ENCODE results near the gene AMH.

Gene AMH

GRCh38 chr19:2221918-2222317 lies 27.2 kb upstream of the AMH start:
- no peak for DNase-seq

- no peak for DNase-seq
These were observed 25.7 kb upstream of the AMH start for GRCh38 chr19:2223391-2223790.

DNA sequence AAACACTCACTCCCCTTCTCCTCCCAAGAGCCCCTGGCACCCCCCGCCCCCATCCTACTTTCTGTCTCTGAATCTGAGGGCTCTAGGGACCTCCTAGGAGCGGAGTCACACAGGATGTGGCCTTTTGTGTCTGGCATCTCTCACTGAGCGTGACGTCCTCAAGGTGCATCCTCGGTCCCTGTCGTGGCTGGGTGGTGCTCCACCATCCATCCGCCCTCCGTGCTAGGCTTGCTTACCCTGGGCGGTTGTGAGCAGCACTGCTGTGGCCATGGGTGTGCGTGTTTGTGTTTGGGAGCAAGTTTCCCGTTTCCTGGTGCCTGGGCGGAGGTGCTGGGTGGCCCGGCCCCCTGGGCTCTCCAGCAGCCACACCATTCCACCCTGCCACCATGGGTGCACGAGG lies 25.2 kb upstream of the AMH start:
- no peak for DNase-seq

GRCh38 chr19:2224754-2225349 lies 24.3 kb upstream of the AMH start:
- DNase-seq: no peak

DNA sequence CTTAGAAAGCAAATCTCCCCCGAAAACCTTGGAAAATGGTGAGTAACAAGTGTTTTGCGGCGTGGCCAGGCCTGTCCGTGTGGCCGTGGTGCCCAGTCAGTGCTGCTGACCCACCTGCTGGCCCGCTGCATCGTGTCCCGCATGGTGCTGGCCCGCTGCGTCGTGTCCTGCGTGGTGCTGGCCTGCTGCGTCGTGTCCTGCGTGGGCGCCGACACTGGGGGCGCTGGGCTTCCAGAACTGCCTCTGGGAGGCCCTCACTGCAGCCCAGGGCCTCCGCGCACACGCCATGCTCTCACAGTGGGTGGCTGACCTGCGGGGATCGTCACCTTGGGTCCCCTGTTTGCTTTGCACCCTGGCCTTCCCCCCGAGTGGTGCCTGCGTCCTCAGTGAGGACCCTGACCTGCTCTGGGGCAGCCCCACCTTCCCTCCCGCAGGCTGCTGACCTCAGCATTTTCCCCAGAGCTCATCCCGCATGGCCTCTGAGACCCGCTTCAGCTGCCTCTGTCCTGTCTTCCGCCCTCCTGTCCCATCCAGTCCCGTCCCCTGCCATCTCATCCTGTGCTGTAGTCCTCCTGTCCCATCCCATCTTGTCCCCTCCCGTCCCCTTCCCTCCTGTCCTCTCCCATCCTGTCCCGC lies 23.6 kb upstream of the AMH start:
- DNase-seq: no peak

DNA sequence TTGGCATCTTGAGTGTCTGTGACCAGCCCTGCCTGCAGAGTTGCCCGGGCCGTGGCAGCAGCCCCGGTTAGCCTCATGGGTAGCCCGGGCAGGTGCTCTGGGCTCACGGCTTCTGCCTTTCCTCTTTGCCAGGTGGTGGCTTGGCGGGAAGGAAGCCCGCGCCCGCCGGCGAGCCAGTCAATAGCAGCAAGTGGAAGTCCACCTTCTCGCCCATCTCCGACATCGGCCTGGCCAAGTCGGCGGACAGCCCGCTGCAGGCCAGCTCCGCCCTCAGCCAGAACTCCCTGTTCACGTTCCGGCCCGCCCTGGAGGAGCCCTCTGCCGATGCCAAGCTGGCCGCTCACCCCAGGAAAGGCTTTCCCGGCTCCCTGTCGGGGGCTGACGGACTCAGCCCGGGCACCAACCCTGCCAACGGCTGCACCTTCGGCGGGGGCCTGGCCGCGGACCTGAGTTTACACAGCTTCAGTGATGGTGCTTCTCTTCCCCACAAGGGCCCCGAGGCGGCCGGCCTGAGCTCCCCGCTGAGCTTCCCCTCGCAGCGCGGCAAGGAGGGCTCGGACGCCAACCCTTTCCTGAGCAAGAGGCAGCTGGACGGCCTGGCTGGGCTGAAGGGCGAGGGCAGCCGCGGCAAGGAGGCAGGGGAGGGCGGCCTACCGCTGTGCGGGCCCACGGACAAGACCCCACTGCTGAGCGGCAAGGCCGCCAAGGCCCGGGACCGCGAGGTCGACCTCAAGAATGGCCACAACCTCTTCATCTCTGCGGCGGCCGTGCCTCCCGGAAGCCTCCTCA lies 22.9 kb upstream of the AMH start:
- DNase-seq: no peak

GRCh38 chr19:2226840-2227360 lies 22.2 kb upstream of the AMH start:
- no peak for DNase-seq

DNA sequence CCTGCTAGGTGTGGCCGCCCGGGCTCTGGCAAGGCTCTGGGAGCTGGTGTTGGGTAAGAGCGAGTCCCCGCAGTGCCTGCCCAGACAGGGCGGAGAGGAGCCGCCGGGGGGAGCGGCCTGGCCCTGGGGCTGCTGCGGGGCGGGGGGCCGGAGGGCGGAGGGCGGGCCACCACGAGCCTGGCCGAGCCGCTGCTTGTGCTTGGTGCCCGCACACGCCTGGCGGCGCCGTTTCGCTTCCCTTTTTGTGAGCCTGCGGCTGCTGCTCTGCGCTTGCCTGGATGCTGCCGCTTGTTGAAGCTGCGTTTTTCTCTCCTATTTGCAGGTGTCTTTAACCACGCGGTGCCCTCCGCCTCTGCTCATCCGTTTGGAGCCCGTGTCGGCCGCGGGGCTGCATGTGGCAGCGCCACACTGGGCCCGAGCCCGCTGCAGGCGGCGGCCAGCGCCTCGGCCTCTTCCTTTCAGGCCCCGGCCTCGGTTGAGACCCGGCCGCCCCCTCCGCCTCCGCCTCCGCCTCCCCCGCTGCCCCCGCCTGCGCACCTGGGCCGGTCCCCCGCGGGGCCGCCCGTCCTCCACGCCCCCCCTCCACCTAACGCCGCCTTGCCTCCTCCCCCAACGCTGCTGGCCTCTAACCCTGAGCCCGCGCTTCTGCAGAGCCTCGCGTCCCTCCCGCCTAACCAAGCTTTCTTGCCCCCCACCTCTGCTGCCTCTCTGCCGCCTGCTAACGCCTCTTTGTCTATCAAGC lies 21.5 kb upstream of the AMH start:
- DNase-seq: no peak

GRCh38 chr19:2228157-2229030 lies 20.7 kb upstream of the AMH start:
- no peak for DNase-seq

DNA sequence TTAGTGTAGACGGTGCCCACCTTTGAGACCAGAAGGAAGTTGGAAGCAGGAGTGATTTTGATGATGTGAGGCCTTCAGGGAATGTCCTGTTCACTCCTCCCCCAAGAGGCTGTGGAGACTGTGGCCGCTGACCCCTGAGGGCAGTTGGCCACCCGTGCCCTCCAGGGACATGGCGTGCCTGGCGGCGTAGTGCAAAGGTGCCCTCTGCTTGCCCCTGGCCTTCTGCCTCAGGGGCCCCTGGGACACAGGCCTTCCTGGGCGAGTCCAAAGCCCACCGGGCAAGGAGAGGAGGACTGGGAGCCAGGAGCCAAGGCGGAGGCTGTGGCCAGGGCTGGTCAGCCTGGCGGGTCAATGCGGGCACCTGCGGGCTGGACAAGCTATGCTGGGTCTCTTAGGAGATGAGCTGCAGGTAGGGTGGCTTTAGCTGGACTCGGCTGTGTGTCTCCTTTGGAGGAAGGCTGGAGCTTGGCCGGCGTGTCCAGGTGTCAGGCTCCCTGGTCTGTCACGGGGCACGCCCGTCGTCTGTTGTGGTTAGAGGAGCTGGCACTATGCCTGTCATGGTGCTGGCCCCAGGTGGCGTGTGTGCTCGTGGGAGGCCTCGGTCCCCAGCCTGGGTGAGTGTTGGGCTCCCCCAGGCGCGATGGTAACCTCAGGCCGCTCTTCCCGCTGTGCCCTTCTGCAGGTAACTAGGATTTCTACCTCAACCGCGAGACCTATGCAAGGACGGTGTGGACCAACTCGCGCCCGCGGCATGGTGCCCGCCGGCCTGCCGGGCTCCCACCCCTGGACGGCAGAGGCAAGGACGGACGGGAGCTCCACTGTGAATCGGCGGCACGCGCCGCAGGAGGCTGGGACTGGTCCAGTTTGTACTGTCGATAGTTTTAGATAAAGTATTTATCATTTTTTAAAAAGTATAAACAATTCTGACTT lies 19.8 kb upstream of the AMH start:
- no peak for DNase-seq

GRCh38 chr19:2230033-2230531 lies 19.0 kb upstream of the AMH start:
- DNase-seq: no peak

DNA sequence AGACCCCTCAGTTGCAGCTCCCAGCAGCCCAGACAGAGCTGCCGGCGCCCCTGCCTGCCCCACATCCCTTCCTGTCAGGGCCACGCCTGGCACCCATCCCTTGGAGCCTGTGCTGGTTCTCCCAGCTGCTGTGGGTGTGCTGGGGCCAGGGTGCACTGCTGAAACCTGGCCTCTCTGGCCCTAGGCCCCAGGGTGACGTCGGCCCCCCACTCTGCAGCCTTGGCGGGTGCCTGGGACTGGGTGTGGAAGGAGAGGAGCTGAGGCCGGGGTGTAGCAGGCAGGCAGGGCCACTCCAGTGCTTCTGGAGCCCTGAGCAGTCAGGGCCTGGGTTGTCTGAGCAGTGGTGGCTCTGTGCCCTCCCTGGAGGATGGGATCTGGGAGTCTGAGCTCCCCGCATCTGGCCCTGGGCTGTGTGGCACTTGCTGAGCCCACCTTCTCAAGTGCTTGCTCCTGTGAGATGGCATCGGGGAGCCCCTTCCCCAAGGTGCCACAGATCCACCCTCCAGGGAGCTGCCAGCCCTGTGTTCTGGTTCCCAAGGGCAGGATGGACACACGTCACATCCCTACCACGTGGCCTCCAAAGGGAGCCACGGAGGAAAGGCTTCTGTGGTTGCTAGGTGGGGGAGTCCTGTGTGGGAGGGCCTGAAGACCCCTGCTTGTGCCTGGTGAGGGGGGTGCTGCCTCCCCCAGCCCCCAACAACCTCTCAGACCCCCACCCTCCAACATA lies 18.2 kb upstream of the AMH start:
- DNase-seq: no peak

DNA sequence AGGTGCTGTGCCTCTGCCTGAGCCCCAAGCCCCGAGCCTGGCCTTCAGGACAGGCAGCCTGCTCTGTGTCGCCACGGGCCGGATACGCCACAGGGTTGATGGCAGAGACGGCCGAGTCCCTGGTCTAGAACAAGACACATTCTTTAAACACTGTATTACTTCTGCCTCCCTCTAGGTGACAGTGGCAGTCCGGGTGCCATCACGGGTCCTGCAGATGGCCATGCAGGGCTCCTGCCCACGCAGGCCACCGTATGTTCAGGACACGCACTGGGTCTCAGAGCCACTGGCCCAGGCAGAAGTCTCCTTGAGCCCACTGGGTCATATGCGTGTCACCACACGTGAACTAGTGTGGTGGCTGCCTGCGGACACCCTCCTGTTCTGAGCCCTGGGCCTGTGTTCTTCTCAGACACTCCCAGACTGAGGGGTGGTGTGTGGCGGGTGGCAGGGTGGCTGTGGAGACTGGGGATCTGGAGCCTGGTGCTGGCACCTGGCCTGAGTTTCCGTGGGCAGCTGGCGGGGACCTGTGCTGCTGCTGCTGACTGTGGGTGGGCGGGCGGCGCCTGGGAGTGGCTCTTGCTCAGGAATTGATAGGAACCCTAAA lies 17.4 kb upstream of the AMH start:
- no peak for DNase-seq

DNA sequence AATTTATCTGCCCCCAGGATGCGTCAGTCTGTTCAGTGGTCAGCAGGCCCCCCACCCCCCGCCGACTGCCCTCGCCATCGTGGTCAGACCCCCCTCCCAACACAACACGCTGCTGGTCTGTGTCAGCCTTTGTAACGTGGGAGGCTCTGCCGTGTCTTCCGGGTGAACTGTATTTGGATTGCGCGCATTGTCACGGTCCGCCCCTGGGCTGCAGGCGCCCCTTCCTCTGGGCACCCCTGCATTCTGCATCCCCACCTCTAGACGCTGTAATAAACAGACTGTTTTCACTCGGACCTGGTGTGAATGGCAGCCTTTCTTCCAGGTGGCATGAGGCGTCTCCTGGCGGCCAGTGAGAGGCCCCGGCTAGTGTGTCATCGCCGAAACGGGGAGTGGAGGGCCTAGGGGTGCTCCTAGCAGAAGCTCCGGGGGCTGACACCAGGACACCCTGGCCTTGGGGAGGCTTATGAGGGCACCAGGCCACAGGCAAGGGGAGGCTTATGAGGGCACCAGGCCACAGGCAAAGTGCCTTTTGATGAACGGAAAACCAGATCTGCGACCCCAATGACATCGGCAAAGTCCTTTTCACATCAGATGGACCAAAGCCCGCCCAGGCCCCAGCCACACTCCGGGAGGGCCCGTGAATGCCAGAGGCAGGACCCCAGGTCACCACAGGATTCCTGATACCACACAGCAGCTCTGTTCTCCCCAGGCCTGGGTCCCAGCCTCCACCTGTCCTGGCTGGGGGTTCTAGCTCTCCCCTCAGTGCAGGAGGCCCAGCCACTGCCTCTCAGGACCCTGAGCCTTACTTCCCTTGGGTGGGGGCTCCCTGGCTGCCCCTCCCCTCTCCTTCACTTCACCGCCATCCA lies 16.6 kb upstream of the AMH start:
- DNase-seq: no peak

GRCh38 chr19:2233601-2234280 lies 15.4 kb upstream of the AMH start:
- DNase-seq: no peak

GRCh38 chr19:2234996-2235380 lies 14.1 kb upstream of the AMH start:
- DNase-seq: no peak

- DNase-seq: no peak
These were observed 13.6 kb upstream of the AMH start for GRCh38 chr19:2235381-2236063.

DNA sequence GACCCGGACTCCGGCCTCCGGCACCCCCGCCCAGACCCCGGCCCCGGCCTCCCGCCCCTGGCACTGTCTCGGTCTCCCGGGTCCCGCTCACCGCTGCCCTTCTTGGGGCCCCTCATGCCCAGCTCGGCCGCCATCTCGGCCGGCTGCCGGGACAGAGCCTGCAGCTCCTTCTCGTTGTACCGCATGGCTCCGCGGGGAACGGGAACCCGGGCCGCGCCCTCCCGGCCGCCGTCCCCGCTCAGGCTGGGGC lies 13.1 kb upstream of the AMH start:
- no peak for DNase-seq
